NCI-H2171 (cell line): ENCODE data around the gene HNF1B.

Experiments used
- DNase-seq: peaks from one replicate; lab custom pipeline; 2025; lab: John Stamatoyannopoulos, UW

Gene HNF1B

GRCh38 chr17:37735165-37735564, 9.7 kb downstream of the HNF1B start:
- DNase-seq = no peak

DNA sequence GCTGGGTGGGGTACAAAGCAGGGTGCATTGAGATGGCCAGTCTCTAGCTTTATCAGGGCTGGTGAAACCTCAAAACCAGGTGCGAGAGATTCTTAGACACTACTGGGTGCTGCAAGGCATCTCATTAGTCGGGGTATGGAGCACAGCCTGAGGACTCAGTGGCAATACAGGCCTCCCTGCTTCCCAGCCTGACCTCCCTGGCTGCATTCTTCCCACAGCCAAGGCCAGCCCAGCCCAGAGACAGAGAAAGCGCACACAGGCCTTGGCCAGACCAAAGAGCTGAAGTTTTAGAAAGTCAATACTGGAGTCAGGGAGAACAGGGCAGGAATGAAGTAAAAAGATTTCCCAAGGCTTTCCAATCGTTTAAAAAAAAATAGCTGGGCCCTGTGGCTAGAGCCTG, 12.5 kb downstream of the HNF1B start:
- no peak for DNase-seq

DNA sequence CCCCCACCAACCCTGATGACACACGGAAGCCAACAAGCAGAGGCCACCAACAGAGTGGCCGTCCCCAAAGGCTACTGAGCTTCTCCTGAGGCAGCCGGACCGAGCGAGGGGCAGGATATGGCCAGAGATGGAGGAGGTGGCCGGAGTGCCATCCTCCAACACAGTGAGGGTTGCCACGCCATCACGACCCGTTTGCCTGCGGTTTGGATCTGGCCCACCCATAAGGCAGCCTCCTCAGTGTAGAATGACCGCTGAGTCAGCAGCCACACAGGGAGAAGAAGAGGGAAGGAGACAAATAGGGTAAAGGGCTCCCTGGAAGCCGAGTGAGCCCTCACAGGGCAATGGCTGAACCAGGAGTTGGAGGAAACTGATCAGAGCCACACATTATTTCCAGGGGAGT, 13.8 kb downstream of the HNF1B start:
- DNase-seq = no peak

GRCh38 chr17:37729905-37730304, 15.0 kb downstream of the HNF1B start:
- DNase-seq = no peak

DNA sequence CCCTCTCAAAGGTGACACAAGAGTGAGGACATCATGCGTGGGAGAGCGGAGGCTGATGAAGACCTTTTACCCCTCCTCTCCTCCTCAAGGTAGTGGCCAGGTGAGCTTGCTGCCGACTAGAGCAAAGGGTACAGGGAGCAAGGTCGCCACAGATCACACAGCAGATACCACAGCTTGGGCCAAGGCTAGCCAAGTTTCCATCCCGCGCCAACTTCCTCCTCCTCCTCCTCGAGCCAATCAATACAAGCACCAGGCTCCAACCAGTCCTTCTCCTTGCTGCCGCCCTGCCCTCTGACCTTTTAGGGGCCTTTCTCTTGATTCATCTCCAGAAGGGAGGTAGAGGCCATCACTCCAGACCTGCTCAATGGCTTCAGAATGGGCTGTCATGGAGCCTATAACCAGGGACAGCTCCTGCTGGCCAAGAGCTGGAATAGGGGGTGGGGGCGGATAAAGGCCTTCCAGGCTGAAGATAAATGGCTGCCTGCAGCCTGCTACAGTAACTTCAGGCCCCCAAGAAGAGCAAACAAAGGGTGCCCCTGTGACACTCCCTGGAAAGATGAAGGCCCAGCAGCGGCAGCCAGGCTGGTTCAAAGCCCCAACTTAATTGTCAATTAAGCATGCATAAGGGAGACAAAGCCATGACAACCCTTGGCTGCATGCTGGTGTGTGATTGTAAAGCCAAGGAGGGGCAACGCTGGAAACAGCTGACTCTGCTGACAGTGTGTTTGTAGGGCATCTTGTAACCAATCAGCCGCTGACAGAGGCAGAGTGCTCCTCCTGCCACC, 17.8 kb downstream of the HNF1B start:
- DNase-seq = no peak

DNA sequence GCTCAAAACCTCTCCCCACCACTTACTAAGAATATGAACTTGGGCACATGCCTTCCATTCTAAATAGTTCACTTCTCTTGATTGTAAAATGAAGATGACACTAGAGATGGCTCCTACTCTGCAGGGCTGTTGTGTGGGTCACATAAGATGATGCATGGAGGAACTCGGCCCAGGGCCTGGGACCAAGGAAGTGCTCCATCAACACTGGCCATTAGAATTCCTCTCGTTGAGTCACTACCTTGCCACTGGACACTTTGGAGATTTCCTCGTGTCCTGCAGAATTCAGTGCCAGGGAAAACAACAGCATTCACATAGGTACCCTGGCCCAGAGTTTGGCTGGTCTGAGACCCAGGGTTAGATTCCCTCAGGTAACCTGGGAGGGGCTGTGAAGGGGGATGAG, 18.6 kb downstream of the HNF1B start:
- DNase-seq = no peak

GRCh38 chr17:37725601-37726146, 19.2 kb downstream of the HNF1B start:
- no peak for DNase-seq

DNA sequence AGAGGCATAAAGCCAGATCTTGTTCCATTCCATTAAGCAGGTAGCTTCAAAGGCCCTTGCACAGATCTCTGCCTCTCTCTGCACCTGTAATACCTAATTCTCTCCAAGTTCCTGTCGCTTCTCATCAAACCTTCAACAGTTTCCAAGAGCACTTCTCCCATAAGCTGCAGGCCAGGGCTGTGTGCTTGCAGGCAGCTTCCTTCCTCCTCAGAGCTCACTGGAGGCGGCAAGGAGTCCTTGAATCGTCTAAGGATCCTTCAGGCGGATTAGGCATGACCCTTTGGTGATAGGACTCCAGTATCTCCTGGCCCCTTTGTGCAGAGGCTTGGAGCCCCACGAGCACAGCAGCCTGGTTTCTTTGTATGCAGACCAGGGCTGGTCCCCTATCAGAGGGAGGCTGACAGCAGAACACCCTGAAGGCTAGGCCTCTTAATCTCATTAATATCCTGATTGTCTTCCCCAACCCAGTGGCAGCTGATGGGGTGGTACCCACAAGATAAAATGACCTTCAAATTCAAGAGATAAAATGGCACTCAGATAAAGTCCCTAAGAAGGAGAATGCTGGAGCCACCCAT, 19.8 kb downstream of the HNF1B start:
- no peak for DNase-seq

GRCh38 chr17:37720989-37721388, 23.9 kb downstream of the HNF1B start:
- DNase-seq = no peak

DNA sequence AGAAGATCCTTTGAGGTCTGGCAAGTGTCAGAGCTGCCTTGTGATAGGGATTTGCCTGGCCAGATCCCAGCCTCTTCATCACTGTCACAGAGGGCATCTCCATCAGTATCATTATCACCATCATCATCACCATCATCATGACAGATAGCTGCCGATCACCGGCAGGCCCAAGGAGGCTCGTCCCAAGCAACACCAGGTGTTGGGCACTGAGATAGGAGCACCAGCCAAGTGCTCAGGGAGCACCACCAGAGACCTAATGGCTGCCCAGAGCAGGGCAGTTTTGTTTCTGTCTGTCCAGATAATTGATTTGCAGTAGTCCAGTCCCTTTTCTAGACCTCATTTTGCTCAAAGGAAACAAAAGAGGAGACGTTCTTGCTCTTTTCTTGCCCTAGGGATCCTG, 25.0 kb downstream of the HNF1B start:
- no peak for DNase-seq

DNA sequence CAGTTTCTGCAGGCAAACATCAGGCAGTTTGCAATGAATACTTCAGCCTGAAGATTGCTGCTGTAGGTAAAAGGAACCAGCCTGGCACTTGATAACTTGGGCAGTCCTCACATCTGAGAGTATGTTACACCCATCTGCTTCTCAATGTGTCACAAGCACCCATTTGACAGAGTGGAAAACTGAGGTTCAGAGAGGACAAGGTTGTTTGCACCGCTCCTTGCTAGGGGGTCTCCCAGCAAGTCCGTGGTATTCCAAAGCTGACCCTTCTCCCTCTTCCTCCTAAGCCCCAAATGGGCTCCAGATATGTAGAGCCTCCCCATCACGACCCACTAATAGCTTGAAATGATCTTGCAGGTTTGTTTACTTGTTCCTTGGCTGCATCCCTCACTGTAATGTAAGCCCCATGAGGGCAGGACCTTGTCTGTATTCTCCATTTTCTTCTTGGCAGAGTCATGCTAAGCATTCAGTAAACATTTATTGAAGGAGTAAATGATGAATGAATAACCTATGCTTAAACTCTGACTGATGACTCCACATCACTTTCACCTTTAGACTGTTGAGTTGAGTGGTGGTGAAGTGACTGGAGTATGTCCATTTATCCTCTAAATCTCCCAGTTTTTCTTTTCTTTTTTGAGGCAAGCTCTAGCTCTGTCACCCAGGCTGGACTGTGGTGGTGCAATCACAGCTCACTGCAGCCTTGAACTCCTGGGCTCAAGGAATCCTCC, 26.4 kb downstream of the HNF1B start:
- DNase-seq = no peak

GRCh38 chr17:37717627-37718323, 27.1 kb downstream of the HNF1B start:
- DNase-seq = no peak

- DNase-seq = no peak
Observed at GRCh38 chr17:37714897-37715296, 30.0 kb downstream of the HNF1B start.

DNA sequence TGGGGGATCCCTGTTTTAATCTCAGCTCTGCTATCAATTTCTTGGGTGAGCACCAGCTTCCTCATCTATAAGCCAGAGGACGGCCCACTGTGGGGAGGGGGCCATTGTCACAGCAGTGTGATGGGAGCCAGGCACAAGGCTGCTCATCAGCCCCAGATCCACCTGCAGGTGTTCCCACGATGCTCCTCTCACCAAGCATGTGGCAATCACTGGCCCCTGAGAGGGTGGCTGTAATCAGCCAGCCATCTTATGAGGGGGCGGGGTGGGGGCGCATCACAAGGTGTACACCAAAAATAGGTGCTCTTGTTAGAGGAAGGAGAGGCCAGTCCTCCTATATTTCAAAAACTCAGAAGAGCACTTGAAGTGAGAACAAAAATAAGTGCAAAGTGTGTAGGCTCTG, 31.2 kb downstream of the HNF1B start:
- no peak for DNase-seq

GRCh38 chr17:37713028-37713431, 31.8 kb downstream of the HNF1B start:
- no peak for DNase-seq

DNA sequence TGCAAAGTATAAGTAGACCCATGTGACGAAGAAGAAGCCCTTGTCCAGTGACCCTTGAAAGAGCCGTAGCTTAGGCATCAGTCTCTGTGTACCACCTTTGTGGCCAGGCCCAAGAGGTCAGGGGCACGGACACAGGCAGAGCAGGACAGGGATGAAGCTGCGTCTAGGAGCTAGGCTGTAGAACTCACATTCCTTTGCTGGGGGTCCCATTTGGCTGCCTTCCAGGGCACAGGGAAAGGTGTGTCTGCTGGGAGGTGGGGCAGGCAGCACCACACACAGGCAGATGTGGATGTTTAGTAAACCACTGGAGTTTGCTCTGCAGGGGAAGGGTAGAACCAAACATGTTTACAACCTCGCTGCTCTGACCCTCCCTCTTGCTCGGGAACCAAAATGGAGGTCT, 33.7 kb downstream of the HNF1B start:
- DNase-seq = no peak

DNA sequence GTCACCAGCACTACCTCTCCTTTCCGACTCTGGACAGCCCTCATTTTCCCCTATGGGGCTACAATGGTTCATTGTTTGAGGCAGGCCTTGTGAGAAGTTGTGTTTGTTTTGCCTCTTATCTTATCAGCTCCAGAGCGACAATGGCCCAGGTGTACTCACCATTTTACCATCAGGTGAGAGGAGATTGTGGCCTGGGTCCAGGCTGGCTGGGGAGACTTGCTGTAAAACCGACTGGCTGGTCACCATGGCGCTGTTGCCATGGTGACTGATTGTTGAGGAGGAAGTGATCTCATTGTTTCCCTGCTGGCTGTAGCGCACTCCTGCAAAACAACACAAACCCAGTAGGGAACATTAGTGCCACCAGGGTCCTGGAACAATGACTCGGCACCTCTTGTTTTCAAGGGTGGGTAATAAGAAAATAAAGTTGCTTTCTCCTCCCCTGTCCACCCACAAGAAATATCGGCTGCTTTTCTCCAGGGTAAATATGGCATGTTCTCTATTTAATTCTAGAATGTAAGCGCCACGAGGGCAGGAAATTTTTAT, 34.4 kb downstream of the HNF1B start:
- DNase-seq = no peak

DNA sequence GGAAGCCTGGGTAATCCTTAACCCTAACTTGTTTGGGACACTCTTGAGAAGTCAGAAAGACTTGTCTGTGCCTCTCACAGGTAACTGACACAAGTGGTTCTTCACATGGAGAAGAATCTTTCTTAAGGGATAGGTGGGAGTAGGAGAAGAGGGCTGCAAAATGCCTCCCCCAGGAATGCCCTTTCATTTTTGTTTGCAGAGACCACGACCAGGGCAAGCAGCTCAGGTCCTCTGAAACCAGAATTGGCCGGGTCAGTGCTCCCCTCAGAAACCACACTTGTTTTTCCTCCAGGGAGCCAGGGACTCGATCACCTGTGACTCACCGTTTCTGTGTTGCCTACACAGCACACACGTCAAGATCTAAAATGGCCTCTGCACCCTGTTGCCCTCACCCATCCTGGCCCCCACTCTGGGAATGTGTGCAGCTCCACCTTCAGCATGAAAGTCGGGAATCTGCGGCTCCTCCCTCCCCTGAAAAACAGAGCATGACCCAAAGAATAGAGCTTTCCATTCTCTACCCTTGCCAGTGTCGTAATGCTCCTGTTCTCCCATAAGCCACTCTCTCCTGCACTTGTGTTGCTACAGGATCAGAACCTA, 36.1 kb downstream of the HNF1B start:
- no peak for DNase-seq

GRCh38 chr17:37708008-37708615, 36.7 kb downstream of the HNF1B start:
- DNase-seq = no peak

DNA sequence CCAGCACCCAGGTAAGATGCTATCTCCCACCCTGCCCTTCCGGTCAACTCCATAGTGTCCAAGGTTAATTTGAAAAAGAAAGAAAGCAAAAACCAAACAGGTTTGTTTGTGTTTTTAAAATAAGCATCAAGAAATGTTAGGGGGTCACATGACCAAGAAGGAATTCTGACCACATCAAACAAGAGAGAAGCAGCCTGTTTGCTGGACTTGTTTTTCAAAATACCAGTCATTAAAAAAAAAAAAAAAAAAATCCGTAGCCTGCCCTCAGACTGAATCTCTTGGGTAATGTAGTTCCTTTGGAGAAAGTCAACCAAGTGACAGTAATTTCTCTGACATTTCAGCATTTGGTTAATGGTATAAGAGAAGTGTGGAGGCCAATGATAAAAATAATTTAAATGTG, 38.4 kb downstream of the HNF1B start:
- no peak for DNase-seq

- no peak for DNase-seq
Observed at GRCh38 chr17:37702598-37702997, 42.3 kb downstream of the HNF1B start.
